Pancreas (tissue), 10 donors: ENCODE measurements around the gene LPCAT1. TPM values are rescaled to one million over a fixed set of nuclear protein-coding genes. Genes with fewer than 3 reads are reported as not detected.
A peak's percentile ranks its signal among the peaks of the same experiment; 100 is the strongest.

Source experiments
- ATAC-seq, 4 donors: fragments of 200-7000 bp; cut with Tn5 transposase; one replicate each; pipeline versions ENCODE4 v1.8.0 to v1.9.1; 2020; ENCODE audit warnings: mild to moderate bottlenecking in 4 of 4, moderate library complexity in 4 of 4
- DNase-seq, 6 donors: peaks; one replicate each; pipeline ENCODE4 v3.0.0-alpha.2; 2020
- FAIRE-seq: peaks from 2 replicates; lab custom pipeline; 2012; peaks lifted over from hg19 to GRCh38; lab: Jason Lieb, UNC
- H3K27ac ChIP-seq, 4 donors: fragments of 200-600 bp; sonication (generic); 1 replicate in 3 of 4; 2 replicates in 1 of 4; pipeline versions ENCODE4 v1.5.0 to v1.8.0; 2020
- H3K27me3 ChIP-seq, 4 donors: fragments of 200-600 bp; one replicate each; pipeline ENCODE4 v1.8.0; 2021
- H3K36me3 ChIP-seq, 3 donors: fragments of 200-600 bp; sonication (generic) in 1 of 3; one replicate each; pipeline versions ENCODE4 v1.5.0 to v1.8.0; 2020 to 2021
- H3K4me1 ChIP-seq, 3 donors: fragments of 200-600 bp; one replicate each; pipeline ENCODE4 v1.8.0; 2021
- H3K4me3 ChIP-seq, 4 donors: fragments of 200-600 bp; sonication (generic) in 2 of 4; one replicate each; pipeline versions ENCODE4 v1.5.0 to v1.8.0; 2020 to 2021
- H3K9me3 ChIP-seq, 4 donors: fragments of 200-600 bp; one replicate each; pipeline ENCODE4 v1.8.0; 2021
- CTCF ChIP-seq, 4 donors: fragments of 200-600 bp; sonication (generic) in 3 of 4; IDR thresholded peaks; one replicate each; pipeline versions ENCODE4 v1.5.0 to v1.8.0; 2021; ENCODE audit warnings: antibody characterized with exemption in 4 of 4
- WGBS, 2 donors: extraction: QIAGEN DNeasy Blood & Tissue Kit; methylation state at CpG; one replicate each; pipeline ENCODE4 v1.1.7; 2013; 5-methylcytosine and 5-hydroxymethylcytosine counted together
- intact Hi-C, 3 donors: fragments of 100-400 bp; cut with DNase I; formaldehyde crosslinking; loops; one replicate each; pipeline versions ENCODE4 v1.11.1 to v1.14.2; 2022
- polyA plus RNA-seq, 2 donors: library from polyadenylated mRNA; stranded (reverse); fragments of 200-250 nt; gene quantifications; one replicate each; pipeline ENCODE4 v1.2.3, GENCODE V29; 2013
- total RNA-seq, 6 donors: library from RNA; stranded (reverse); fragmentation: NEBNext Ultra II Directional in 4 of 6; extraction: Animal tissue kit (Norgen Biotek cat#: 25700) in 4 of 6; gene quantifications; one replicate each; pipeline versions ENCODE4 v1.2.1 to v1.2.4, GENCODE V29; 2021 to 2023
- donor health status: healthy with polysubstance abuse.
- donor health status: DM: no; HTN: no; CAD: no; lungs with moderate emphysema.
- donor health status: DM: no; HTN: no; CAD: no.
- donor health status: control.
- donor health status: control.
- donor health status: Bipolar disorder and iron deficiency.
- donor health status: DM: yes; HTN: yes; CAD: no.
- donor health status: DM: no; HTN: no; CAD: no.
- donor health status: DM: no; HTN: no; CAD: no.
- donor health status: DM: yes; HTN: yes; CAD: no.

Gene LPCAT1
- total and polyA plus RNA-seq, 8 donors: 6.5 to 26.1 (median 13.8) TPM

GRCh38 chr5:1470762-1471211 is 53.0 kb downstream of the LPCAT1 start:
- peak in 3 of 4 donors; percentile 62 to 79 (median 65) for ATAC-seq
- peak in 4 of 6 donors; percentile 54 to 84 (median 63) for DNase-seq
- no peak for TF ChIP-seq CTCF (IDR thresholded peaks at IDR 0.05)
- Histone ChIP-seq H3K4me1 (no peaks in the 10 kb centered on the region), H3K36me3 (no peaks in the 10 kb centered on the region), H3K4me3 (no peak overlapping the region), H3K9me3 (no peaks in the 10 kb centered on the region), H3K27ac (no peak overlapping the region), H3K27me3 (no peaks in the 10 kb centered on the region)
- WGBS, 2 donors: 48 to 58% methylated on average over 18 of the region's 18 CpGs
- no peak for FAIRE-seq
- intact Hi-C loops: no loop called here

GRCh38 chr5:1468629-1469527 is 54.9 kb downstream of the LPCAT1 start:
- Histone ChIP-seq H3K9me3 (no peaks in the 10 kb centered on the region), H3K27me3 (no peaks in the 10 kb centered on the region), H3K27ac (no peak overlapping the region), H3K4me3 (no peak overlapping the region), H3K4me1 (no peaks in the 10 kb centered on the region), H3K36me3 (peaks cover 0 to under 1% (median 0%) of the 10 kb centered on the region in 3 donors)
- FAIRE-seq: no peak
- intact Hi-C loops: no loop called here
- TF ChIP-seq CTCF (IDR thresholded peaks at IDR 0.05): no peak
- no peak for ATAC-seq
- DNase-seq: peak in 3 of 6 donors; percentile 7 to 63 (median 52)
- 89 to 92% methylated on average over 28 of the region's 28 CpGs for WGBS, 2 donors

GRCh38 chr5:1468247-1468612 is 55.5 kb downstream of the LPCAT1 start:
- intact Hi-C loops: no loop called here
- TF ChIP-seq CTCF (IDR thresholded peaks at IDR 0.05): peak in 3 of 4 donors; percentile 23 to 30 (median 24)

GRCh38 chr5:1467341-1468246 is 56.2 kb downstream of the LPCAT1 start:
- Histone ChIP-seq H3K4me3 (no peak overlapping the region), H3K27ac (no peak overlapping the region), H3K9me3 (no peaks in the 10 kb centered on the region), H3K4me1 (no peaks in the 10 kb centered on the region), H3K27me3 (no peaks in the 10 kb centered on the region), H3K36me3 (peaks cover 0 to 12% (median 5%) of the 10 kb centered on the region in 3 donors)
- DNase-seq: peak in 2 of 6 donors; percentile 53 to 61
- FAIRE-seq: no peak
- peak in 1 of 4 donors; percentile 11 for ATAC-seq
- 92 to 93% methylated on average over 49 to 51 of the region's 51 CpGs for WGBS, 2 donors
- no peak for TF ChIP-seq CTCF (IDR thresholded peaks at IDR 0.05)
- intact Hi-C loops: no loop called here

More at GRCh38 chr5:1468247-1468612, 55.5 kb downstream of the LPCAT1 start:
- no peaks in the 10 kb centered on the region for H3K4me1 ChIP-seq
- H3K27ac ChIP-seq: no peak overlapping the region
- no peak overlapping the region for H3K4me3 ChIP-seq
- H3K9me3 ChIP-seq: no peaks in the 10 kb centered on the region
- no peak for FAIRE-seq
- peak in 3 of 4 donors; percentile 35 to 58 (median 40) for ATAC-seq
- peaks cover 0 to 7% (median 4%) of the 10 kb centered on the region in 3 donors for H3K36me3 ChIP-seq
- WGBS, 2 donors: 59 to 62% methylated on average over 15 of the region's 15 CpGs
- peak in 1 of 6 donors; percentile 29 for DNase-seq
- no peaks in the 10 kb centered on the region for H3K27me3 ChIP-seq
